IMR-90 (cell line): Measurements from ENCODE around the gene EIF4H. TPM values are rescaled to one million over a fixed set of nuclear protein-coding genes. Genes with fewer than 3 reads are reported as not detected.
A peak's percentile ranks its signal among the peaks of the same experiment; 100 is the strongest.

Experiments
- ATAC-seq: fragments of 200-7000 bp; cut with Tn5 transposase; 2 replicates; pipeline ENCODE4 v1.9.1; 2020; ENCODE audit warnings: low read depth, mild to moderate bottlenecking, moderate library complexity
- BruUV-seq: library from RNA; stranded (reverse); fragments of 400-500 nt; replicated peaks from 2 replicates; lab custom pipeline; 2021; lab: Mats Ljungman, UMichigan
- CTCF ChIA-PET: fragments of 300-600 bp; formaldehyde crosslinking; extraction: SDS; loops from one replicate; lab custom pipeline; 2021; ENCODE audit warnings: antibody characterized with exemption; lab: Yijun Ruan, JAX
- POLR2A ChIA-PET: fragments of 300-600 bp; sonication (Branson Sonifier 250); formaldehyde crosslinking; loops from one replicate; lab custom pipeline; 2022; ENCODE audit warnings: antibody characterized with exemption; ENCODE audit not compliant: unreplicated experiment; lab: Charles Lee
- DNase-seq: peaks from one replicate; pipeline ENCODE4 v3.0.0; 2013
- H2AFZ ChIP-seq: replicated peaks from 2 replicates; pipeline ENCODE3; 2013; ENCODE audit warnings: low read length, mild to moderate bottlenecking; ENCODE audit not compliant: poor library complexity
- H2AK5ac ChIP-seq: 2 replicates; pipeline ENCODE4 v1.6.1; 2013; ENCODE audit warnings: low read depth, low read length, inconsistent platforms
- H2AK9ac ChIP-seq: replicated peaks from 2 replicates; pipeline ENCODE3; 2013; ENCODE audit warnings: mild to moderate bottlenecking, low read depth, low read length, moderate library complexity; ENCODE audit not compliant: poor library complexity
- H2BK120ac ChIP-seq: 2 replicates; pipeline ENCODE4 v1.6.1; 2013; ENCODE audit warnings: low read depth, low read length, inconsistent platforms
- H2BK15ac ChIP-seq: 3 replicates; pipeline ENCODE4 v1.6.1; 2013; ENCODE audit warnings: low read depth, low read length, inconsistent platforms
- H2BK20ac ChIP-seq: 2 replicates; pipeline ENCODE4 v1.6.1; 2013; ENCODE audit warnings: low read depth, mild to moderate bottlenecking, inconsistent platforms, low read length, moderate library complexity
- H2BK5ac ChIP-seq: 2 replicates; pipeline ENCODE4 v1.6.1; 2013; ENCODE audit warnings: mild to moderate bottlenecking, low read depth, low read length, inconsistent platforms; ENCODE audit not compliant: poor library complexity, severe bottlenecking
- H3K14ac ChIP-seq: replicated peaks from 2 replicates; pipeline ENCODE4 v1.6.1; 2013; ENCODE audit warnings: low read depth, low read length, inconsistent platforms
- H3K18ac ChIP-seq: 2 replicates; pipeline ENCODE4 v1.6.1; 2013; ENCODE audit warnings: low read depth, low read length, control low read depth
- H3K23ac ChIP-seq: 2 replicates; pipeline ENCODE4 v1.6.1; 2013; ENCODE audit warnings: low read depth, low read length, inconsistent platforms
- H3K27ac ChIP-seq: 2 replicates; pipeline ENCODE4 v1.5.1; 2013; ENCODE audit warnings: mild to moderate bottlenecking, control low read depth, low read length; ENCODE audit not compliant: insufficient read depth
- H3K27me3 ChIP-seq: 2 replicates; pipeline ENCODE4 v1.6.1; 2013; ENCODE audit warnings: low read length; ENCODE audit not compliant: control insufficient read depth, insufficient read depth
- H3K36me3 ChIP-seq: 2 replicates; pipeline ENCODE4 v1.6.1; 2013; ENCODE audit warnings: low read length, mixed read lengths; ENCODE audit not compliant: control insufficient read depth, insufficient read depth
- H3K4ac ChIP-seq: 2 replicates; pipeline ENCODE4 v1.6.1; 2013; ENCODE audit warnings: low read depth, low read length, inconsistent platforms
- H3K4me1 ChIP-seq: 2 replicates; pipeline ENCODE4 v1.6.1; 2013; ENCODE audit warnings: low read length, mixed read lengths; ENCODE audit not compliant: control insufficient read depth, insufficient read depth
- H3K4me2 ChIP-seq: 2 replicates; pipeline ENCODE4 v1.6.1; 2013; ENCODE audit warnings: low read depth, mild to moderate bottlenecking, control low read depth, low read length, moderate library complexity
- H3K4me3 ChIP-seq: 2 replicates; pipeline ENCODE4 v1.5.1; 2013; ENCODE audit warnings: low read depth, mild to moderate bottlenecking, control low read depth, low read length, moderate library complexity; ENCODE audit not compliant: insufficient read depth
- H3K56ac ChIP-seq: 2 replicates; pipeline ENCODE4 v1.6.1; 2013; ENCODE audit warnings: low read length, inconsistent platforms; ENCODE audit not compliant: insufficient read depth; ENCODE audit errors: extremely low read depth
- H3K79me1 ChIP-seq, 2 experiments: 2 replicates each; pipeline ENCODE4 v1.6.1; 2013; ENCODE audit warnings: low read length in 2 of 2, inconsistent platforms in 1 of 2, low read depth in 1 of 2
- H3K9ac ChIP-seq: 2 replicates; pipeline ENCODE4 v1.6.1; 2013; ENCODE audit warnings: low read depth, low read length, control low read depth
- H3K9me1 ChIP-seq: 2 replicates; pipeline ENCODE4 v1.6.1; 2013; ENCODE audit warnings: low read length, inconsistent platforms; ENCODE audit not compliant: insufficient read depth
- H3K9me3 ChIP-seq: 2 replicates; pipeline ENCODE4 v1.6.1; 2013; ENCODE audit warnings: low read length; ENCODE audit not compliant: control insufficient read depth, insufficient read depth
- H4K20me1 ChIP-seq: 2 replicates; pipeline ENCODE4 v1.6.1; 2013; ENCODE audit warnings: low read length, inconsistent platforms; ENCODE audit not compliant: insufficient read depth
- H4K5ac ChIP-seq: 2 replicates; pipeline ENCODE4 v1.6.1; 2013; ENCODE audit warnings: mild to moderate bottlenecking, low read depth, low read length, control low read depth
- H4K8ac ChIP-seq, 2 experiments: 2 replicates each; pipeline ENCODE4 v1.6.1; 2013; ENCODE audit warnings: low read depth in 2 of 2, low read length in 2 of 2, control low read depth in 1 of 2, inconsistent platforms in 1 of 2
- H4K91ac ChIP-seq: 2 replicates; pipeline ENCODE4 v1.6.1; 2013; ENCODE audit warnings: low read depth, low read length, inconsistent platforms; ENCODE audit not compliant: insufficient read depth
- BHLHE40 ChIP-seq: fragments of 150-350 bp; IDR thresholded peaks from 2 replicates; pipeline ENCODE4 v1.6.1; 2016; ENCODE audit warnings: mild to moderate bottlenecking, low read depth, low read length
- CEBPB ChIP-seq: IDR thresholded peaks from 2 replicates; pipeline ENCODE4 v1.6.1; 2012; ENCODE audit warnings: low read depth, low read length, improper control_type of control experiment
- CHD1 ChIP-seq: IDR thresholded peaks from 2 replicates; pipeline ENCODE4 v1.6.1; 2012; ENCODE audit warnings: low read depth, low read length, improper control_type of control experiment
- ELK1 ChIP-seq: fragments of 150-350 bp; IDR thresholded peaks from 2 replicates; pipeline ENCODE4 v1.6.1; 2016; ENCODE audit warnings: low read depth, mild to moderate bottlenecking, low read length, moderate library complexity, borderline replicate concordance
- FOS ChIP-seq: fragments of 150-350 bp; IDR thresholded peaks from 2 replicates; pipeline ENCODE4 v1.6.1; 2016; ENCODE audit warnings: low read depth, low read length
- MAFK ChIP-seq: IDR thresholded peaks from 2 replicates; pipeline ENCODE4 v1.6.1; 2012; ENCODE audit warnings: low read depth, low read length, improper control_type of control experiment
- MAZ ChIP-seq: IDR thresholded peaks from 2 replicates; pipeline ENCODE4 v1.6.1; 2012; ENCODE audit warnings: low read depth, mild to moderate bottlenecking, low read length, improper control_type of control experiment, moderate library complexity, borderline replicate concordance
- MXI1 ChIP-seq: IDR thresholded peaks from 2 replicates; pipeline ENCODE4 v1.6.1; 2012; ENCODE audit warnings: low read depth, mild to moderate bottlenecking, low read length, moderate library complexity, borderline replicate concordance
- NFE2L2 ChIP-seq: fragments of 150-350 bp; IDR thresholded peaks from 2 replicates; pipeline ENCODE4 v1.6.1; 2016; ENCODE audit warnings: low read depth, mild to moderate bottlenecking, low read length
- POLR2A ChIP-seq: IDR thresholded peaks from 2 replicates; pipeline ENCODE4 v1.6.1; 2012; ENCODE audit warnings: mild to moderate bottlenecking, low read depth, low read length
- RAD21 ChIP-seq: IDR thresholded peaks from 2 replicates; pipeline ENCODE4 v1.6.1; 2012; ENCODE audit warnings: low read length, improper control_type of control experiment
- RCOR1 ChIP-seq: IDR thresholded peaks from 2 replicates; pipeline ENCODE4 v1.6.1; 2012; ENCODE audit warnings: mild to moderate bottlenecking, low read length, improper control_type of control experiment; ENCODE audit not compliant: insufficient replicate concordance
- RFX5 ChIP-seq: IDR thresholded peaks from 2 replicates; pipeline ENCODE4 v1.8.0; 2012; ENCODE audit warnings: low read depth, mild to moderate bottlenecking, low read length, moderate library complexity
- SMC3 ChIP-seq: fragments of 150-350 bp; IDR thresholded peaks from 2 replicates; pipeline ENCODE4 v1.6.1; 2016; ENCODE audit warnings: low read depth, mild to moderate bottlenecking, antibody characterized with exemption, low read length, moderate library complexity
- USF2 ChIP-seq: fragments of 150-350 bp; IDR thresholded peaks from 2 replicates; pipeline ENCODE4 v1.6.1; 2017; ENCODE audit warnings: mild to moderate bottlenecking, antibody characterized with exemption, low read length, low read depth
- WGBS, 2 experiments: methylation state at CpG; one replicate each; pipeline versions ENCODE4 v1.1.5 to v1.1.7; 2013; ENCODE audit warnings: missing lambda C conversion rate in 2 of 2; ENCODE audit not compliant: insufficient read length in 1 of 2; ENCODE audit errors: extremely low coverage in 2 of 2; 5-methylcytosine and 5-hydroxymethylcytosine counted together
- dilution Hi-C: fragments of 300-500 bp; cut with HindIII; formaldehyde crosslinking; loops from one replicate; pipeline ENCODE4 v1.14.3; 2018; ENCODE audit warnings: low sequenced_read_pairs; ENCODE audit not compliant: unreplicated experiment
- in situ Hi-C: fragments of 300-500 bp; cut with MboI; formaldehyde crosslinking; loops from 3 replicates; pipeline ENCODE4 v1.14.3; 2019; ENCODE audit warnings: low sequenced_read_pairs, inconsistent platforms, mixed read lengths
- intact Hi-C: fragments of 100-400 bp; cut with micrococcal nuclease; formaldehyde crosslinking; loops from 2 replicates; pipeline ENCODE4 v1.10.0; 2022
- polyA plus RNA-seq, 3 experiments: library from polyadenylated mRNA; depleted of rRNA; stranded (reverse); fragments of >200 nt; gene quantifications; 2 replicates each; pipeline ENCODE4 v1.2.3, GENCODE V29; 2012; ENCODE audit warnings: low replicate concordance in 1 of 3
- total RNA-seq: library from RNA; depleted of rRNA; stranded (reverse); fragments of >200 nt; gene quantifications from 2 replicates; pipeline ENCODE4 v1.2.3, GENCODE V29; 2012
- TF ChIP-seq, protein P1 (sequence below): conservative IDR thresholded peaks from 2 replicates; pipeline ENCODE4 v1.5.1; 2012; ENCODE audit warnings: mild to moderate bottlenecking, low read depth, low read length, improper control_type of control experiment

Gene EIF4H
- total and polyA plus RNA-seq, 2 of the 4 experiments (the other 2 are of a cell fraction), result 241 to 321 TPM

DNA sequence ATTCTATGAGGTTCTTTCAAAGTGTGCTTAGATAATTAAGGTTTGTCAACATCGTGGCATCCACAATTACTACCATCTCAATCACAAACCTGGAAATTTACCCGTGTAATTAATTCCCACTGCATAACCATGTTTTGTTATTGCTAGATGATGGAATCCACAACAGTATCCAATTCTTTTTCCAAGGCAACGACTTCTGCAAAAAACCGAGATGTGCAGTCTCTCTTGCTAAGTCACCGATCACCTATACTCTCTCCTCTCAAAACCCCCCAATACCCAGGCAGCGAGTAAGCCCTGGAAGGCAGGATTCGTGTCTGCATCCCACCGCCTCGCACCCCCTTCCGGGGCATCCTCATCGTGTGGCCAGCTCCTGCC is 678 bp upstream of the EIF4H start:
- Histone ChIP-seq H4K8ac (peak overlapping the region; percentile 97 to 98), H2AK9ac (peak overlapping the region; percentile 99), H3K27ac (peak overlapping the region; percentile 88), H3K4me3 (peak overlapping the region; percentile 92), H2AK5ac (peak overlapping the region; percentile 95), H3K4me2 (peak overlapping the region; percentile 93), H2BK15ac (peak overlapping the region; percentile 28; the same call in 1 of the 3 replicates), H2BK5ac (peak overlapping the region; percentile 83), H3K14ac (peak overlapping the region; percentile 98), H3K23ac (peak overlapping the region; percentile 98), H4K91ac (peak overlapping the region; percentile 83), H2BK120ac (peak overlapping the region; percentile 78), H3K79me1 (peaks cover 2 to 21% of the 10 kb centered on the region in 2 experiments; a peak in 3 of 4 replicates), H3K9me1 (peaks cover 10% of the 10 kb centered on the region), H3K27me3 (no peaks in the 10 kb centered on the region), H4K5ac (peak overlapping the region; percentile 92), H4K20me1 (peaks cover 37% of the 10 kb centered on the region), H3K18ac (peak overlapping the region; percentile 63), H3K4ac (peak overlapping the region; percentile 98), H3K9me3 (no peaks in the 10 kb centered on the region), H3K4me1 (peaks cover 7% of the 10 kb centered on the region; the same call in 1 of the 2 replicates), H3K56ac (peak overlapping the region; percentile 87), H3K36me3 (peaks cover 2% of the 10 kb centered on the region; the same call in 1 of the 2 replicates), H2BK20ac (peak overlapping the region; percentile 29; the same call in 1 of the 2 replicates), H3K9ac (peak overlapping the region; percentile 90), H2AFZ (peak overlapping the region; percentile 98)
- DNase-seq, result no peak
- dilution Hi-C loops (no loop called here), intact Hi-C loops (no loop called here), in situ Hi-C loops (no loop called here)
- ATAC-seq, result no peak
- WGBS, 2 experiments, result 0% methylated on average over 1 of the region's 11 CpGs; no CpG with 5 or more reads in 1 of the 2 experiments
- POLR2A ChIA-PET, result interaction anchor here (1.1 kb wide), 1 partner anchor 75 kb away, joined by 3 read pairs; no protein-coding TSS in a partner anchor
- no TSS peak for BruUV-seq
- TF ChIP-seq CEBPB (no peak), POLR2A (no peak), RCOR1 (no peak), ELK1 (no peak), RFX5 (no peak), NFE2L2 (no peak), MXI1 (no peak), SMC3 (no peak), FOS (no peak), CHD1 (no peak), MAZ (no peak), USF2 (no peak), BHLHE40 (no peak), RAD21 (no peak), MAFK (no peak)
- TF ChIP-seq, protein P1, sequence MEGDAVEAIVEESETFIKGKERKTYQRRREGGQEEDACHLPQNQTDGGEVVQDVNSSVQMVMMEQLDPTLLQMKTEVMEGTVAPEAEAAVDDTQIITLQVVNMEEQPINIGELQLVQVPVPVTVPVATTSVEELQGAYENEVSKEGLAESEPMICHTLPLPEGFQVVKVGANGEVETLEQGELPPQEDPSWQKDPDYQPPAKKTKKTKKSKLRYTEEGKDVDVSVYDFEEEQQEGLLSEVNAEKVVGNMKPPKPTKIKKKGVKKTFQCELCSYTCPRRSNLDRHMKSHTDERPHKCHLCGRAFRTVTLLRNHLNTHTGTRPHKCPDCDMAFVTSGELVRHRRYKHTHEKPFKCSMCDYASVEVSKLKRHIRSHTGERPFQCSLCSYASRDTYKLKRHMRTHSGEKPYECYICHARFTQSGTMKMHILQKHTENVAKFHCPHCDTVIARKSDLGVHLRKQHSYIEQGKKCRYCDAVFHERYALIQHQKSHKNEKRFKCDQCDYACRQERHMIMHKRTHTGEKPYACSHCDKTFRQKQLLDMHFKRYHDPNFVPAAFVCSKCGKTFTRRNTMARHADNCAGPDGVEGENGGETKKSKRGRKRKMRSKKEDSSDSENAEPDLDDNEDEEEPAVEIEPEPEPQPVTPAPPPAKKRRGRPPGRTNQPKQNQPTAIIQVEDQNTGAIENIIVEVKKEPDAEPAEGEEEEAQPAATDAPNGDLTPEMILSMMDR, result no peak
- CTCF ChIA-PET, result interaction anchor here (0.6 to 0.7 kb wide), 2 partner anchors 127 to 189 kb away, joined by 3 to 6 read pairs; no protein-coding TSS in a partner anchor
